OCI-LY1 (cell line): Measurements from ENCODE around the gene SEMA6C.
"Not testable (repeated sequence)": the region's sequence is repeated elsewhere in the genome, so short reads cannot be mapped to it uniquely, and the experiment has no call there.

Experiments used
- H2AFZ ChIP-seq: fragments of 200-600 bp; sonication (generic), shearing (Covaris generic); 2 replicates; pipeline ENCODE4 v1.6.0; 2014; ENCODE audit warnings: antibody characterized with exemption, mild to moderate bottlenecking, low read length
- H3F3A ChIP-seq: fragments of 200-600 bp; sonication (generic), shearing (Covaris generic); 2 replicates; pipeline ENCODE4 v1.6.0; 2014; ENCODE audit warnings: mild to moderate bottlenecking, antibody characterized with exemption, low read length, moderate library complexity; ENCODE audit not compliant: insufficient read depth
- H3K27ac ChIP-seq: fragments of 200-600 bp; sonication (generic); 2 replicates; pipeline ENCODE4 v1.5.1; 2014; ENCODE audit warnings: low read length, mixed run types, mild to moderate bottlenecking, low read depth; ENCODE audit not compliant: poor library complexity, severe bottlenecking
- H3K27me3 ChIP-seq: fragments of 200-600 bp; sonication (generic); 2 replicates; pipeline ENCODE4 v1.6.0; 2014; ENCODE audit warnings: antibody characterized with exemption, mild to moderate bottlenecking, low read length, moderate library complexity; ENCODE audit not compliant: insufficient read depth
- H3K36me3 ChIP-seq: fragments of 200-600 bp; sonication (generic); 2 replicates; pipeline ENCODE4 v1.6.1; 2014; ENCODE audit warnings: mild to moderate bottlenecking, antibody characterized with exemption, low read length, moderate library complexity, mixed read lengths; ENCODE audit not compliant: insufficient read depth
- H3K4me1 ChIP-seq: fragments of 200-600 bp; sonication (generic); 2 replicates; pipeline ENCODE4 v1.5.1; 2014; ENCODE audit warnings: mild to moderate bottlenecking, low read length, moderate library complexity; ENCODE audit not compliant: insufficient read depth, severe bottlenecking
- H3K4me2 ChIP-seq: fragments of 200-600 bp; sonication (generic), shearing (Covaris generic); 2 replicates; pipeline ENCODE4 v1.6.1; 2014; ENCODE audit warnings: low read length
- H3K4me3 ChIP-seq: fragments of 200-600 bp; sonication (generic); 2 replicates; pipeline ENCODE4 v1.5.1; 2014; ENCODE audit warnings: low read length, low read depth, mild to moderate bottlenecking, mixed read lengths; ENCODE audit not compliant: poor library complexity, severe bottlenecking
- H3K79me2 ChIP-seq: fragments of 200-600 bp; shearing (Covaris generic); 2 replicates; pipeline ENCODE4 v1.6.1; 2016; ENCODE audit warnings: mixed run types, low read length, mixed read lengths; ENCODE audit not compliant: insufficient read depth
- H3K9ac ChIP-seq: fragments of 200-600 bp; sonication (generic), shearing (Covaris generic); 2 replicates; pipeline ENCODE4 v1.6.1; 2014; ENCODE audit warnings: mild to moderate bottlenecking, low read length, mixed read lengths
- H3K9me2 ChIP-seq: fragments of 200-600 bp; sonication (generic), shearing (Covaris generic); 2 replicates; pipeline ENCODE4 v1.6.1; 2014; ENCODE audit warnings: low read depth, mild to moderate bottlenecking, low read length, mixed read lengths
- H3K9me3 ChIP-seq: fragments of 200-600 bp; shearing (Covaris generic); 2 replicates; pipeline ENCODE4 v1.6.1; 2014; ENCODE audit warnings: low read length, mixed read lengths
- H4K20me1 ChIP-seq: fragments of 200-600 bp; sonication (generic), shearing (Covaris generic); 2 replicates; pipeline ENCODE4 v1.6.0; 2016; ENCODE audit warnings: mild to moderate bottlenecking, low read length; ENCODE audit not compliant: insufficient read depth
- EZH2 ChIP-seq: fragments of 200-600 bp; sonication (generic), shearing (Covaris generic); IDR thresholded peaks from 2 replicates; pipeline ENCODE4 v1.8.0; 2017; ENCODE audit warnings: borderline replicate concordance, mixed run types, mild to moderate bottlenecking, antibody characterized with exemption, low read length, moderate library complexity, mixed read lengths
- TF ChIP-seq, protein P1 (sequence below): fragments of 200-600 bp; sonication (generic), shearing (Covaris generic); IDR thresholded peaks from 2 replicates; pipeline ENCODE4 v1.5.1; 2017; ENCODE audit warnings: mild to moderate bottlenecking, antibody characterized with exemption, low read length, moderate library complexity, mixed read lengths

Gene SEMA6C, protein sequence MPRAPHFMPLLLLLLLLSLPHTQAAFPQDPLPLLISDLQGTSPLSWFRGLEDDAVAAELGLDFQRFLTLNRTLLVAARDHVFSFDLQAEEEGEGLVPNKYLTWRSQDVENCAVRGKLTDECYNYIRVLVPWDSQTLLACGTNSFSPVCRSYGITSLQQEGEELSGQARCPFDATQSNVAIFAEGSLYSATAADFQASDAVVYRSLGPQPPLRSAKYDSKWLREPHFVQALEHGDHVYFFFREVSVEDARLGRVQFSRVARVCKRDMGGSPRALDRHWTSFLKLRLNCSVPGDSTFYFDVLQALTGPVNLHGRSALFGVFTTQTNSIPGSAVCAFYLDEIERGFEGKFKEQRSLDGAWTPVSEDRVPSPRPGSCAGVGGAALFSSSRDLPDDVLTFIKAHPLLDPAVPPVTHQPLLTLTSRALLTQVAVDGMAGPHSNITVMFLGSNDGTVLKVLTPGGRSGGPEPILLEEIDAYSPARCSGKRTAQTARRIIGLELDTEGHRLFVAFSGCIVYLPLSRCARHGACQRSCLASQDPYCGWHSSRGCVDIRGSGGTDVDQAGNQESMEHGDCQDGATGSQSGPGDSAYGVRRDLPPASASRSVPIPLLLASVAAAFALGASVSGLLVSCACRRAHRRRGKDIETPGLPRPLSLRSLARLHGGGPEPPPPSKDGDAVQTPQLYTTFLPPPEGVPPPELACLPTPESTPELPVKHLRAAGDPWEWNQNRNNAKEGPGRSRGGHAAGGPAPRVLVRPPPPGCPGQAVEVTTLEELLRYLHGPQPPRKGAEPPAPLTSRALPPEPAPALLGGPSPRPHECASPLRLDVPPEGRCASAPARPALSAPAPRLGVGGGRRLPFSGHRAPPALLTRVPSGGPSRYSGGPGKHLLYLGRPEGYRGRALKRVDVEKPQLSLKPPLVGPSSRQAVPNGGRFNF

DNA sequence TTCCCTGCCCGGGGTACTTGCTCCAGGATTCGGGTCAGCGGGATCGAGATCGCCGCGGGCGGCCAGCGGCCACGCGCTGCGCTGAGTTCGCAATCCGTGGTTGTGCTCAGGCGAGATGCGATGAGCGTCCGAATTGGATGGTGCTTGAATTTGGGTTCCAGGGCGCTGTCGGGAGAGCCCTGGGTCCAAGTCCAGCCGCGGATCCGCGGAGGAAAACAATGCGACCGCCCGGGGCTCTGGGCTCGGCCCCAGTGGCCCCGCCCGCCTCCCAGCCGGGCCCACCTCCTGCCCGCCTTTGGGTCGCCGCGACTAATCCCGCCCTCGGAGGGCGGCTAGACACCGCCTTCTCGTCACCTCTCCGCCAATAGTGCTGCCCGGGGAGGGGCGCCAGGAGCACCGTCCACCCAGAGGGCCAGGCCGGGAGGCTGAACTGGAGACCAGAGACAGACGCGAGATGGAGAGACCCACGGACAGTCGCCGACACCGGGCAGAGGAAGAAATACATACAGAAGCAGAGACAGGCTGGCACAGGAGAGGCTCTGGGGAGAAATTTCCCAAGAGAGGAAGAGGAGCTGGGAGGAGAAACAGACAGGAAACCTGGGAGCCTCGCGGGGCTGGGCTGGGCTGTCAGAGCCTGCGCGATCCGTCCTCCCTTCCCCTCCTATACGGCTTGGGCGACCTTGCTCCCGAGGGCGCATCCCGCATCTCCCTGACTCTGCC is at the start of gene SEMA6C:
Gene SEMA6C, minus strand, starts transcription at position 220 of the 720 bp plus-strand sequence. CDS start 4,010 bp downstream, outside the sequence.
- H3K9me3 ChIP-seq, result no peaks in the 10 kb centered on the region
- no peak within 1 kb of the TSS for H2AFZ ChIP-seq
- H3K4me2 ChIP-seq, result peak within 1 kb of the TSS; percentile 91
- H3K79me2 ChIP-seq, result no peaks in the 10 kb centered on the region
- peaks cover 32% of the 10 kb centered on the region for H3K4me1 ChIP-seq
- no peaks in the 10 kb centered on the region for H4K20me1 ChIP-seq
- TF ChIP-seq, protein P1, sequence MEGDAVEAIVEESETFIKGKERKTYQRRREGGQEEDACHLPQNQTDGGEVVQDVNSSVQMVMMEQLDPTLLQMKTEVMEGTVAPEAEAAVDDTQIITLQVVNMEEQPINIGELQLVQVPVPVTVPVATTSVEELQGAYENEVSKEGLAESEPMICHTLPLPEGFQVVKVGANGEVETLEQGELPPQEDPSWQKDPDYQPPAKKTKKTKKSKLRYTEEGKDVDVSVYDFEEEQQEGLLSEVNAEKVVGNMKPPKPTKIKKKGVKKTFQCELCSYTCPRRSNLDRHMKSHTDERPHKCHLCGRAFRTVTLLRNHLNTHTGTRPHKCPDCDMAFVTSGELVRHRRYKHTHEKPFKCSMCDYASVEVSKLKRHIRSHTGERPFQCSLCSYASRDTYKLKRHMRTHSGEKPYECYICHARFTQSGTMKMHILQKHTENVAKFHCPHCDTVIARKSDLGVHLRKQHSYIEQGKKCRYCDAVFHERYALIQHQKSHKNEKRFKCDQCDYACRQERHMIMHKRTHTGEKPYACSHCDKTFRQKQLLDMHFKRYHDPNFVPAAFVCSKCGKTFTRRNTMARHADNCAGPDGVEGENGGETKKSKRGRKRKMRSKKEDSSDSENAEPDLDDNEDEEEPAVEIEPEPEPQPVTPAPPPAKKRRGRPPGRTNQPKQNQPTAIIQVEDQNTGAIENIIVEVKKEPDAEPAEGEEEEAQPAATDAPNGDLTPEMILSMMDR, result no peak
- TF ChIP-seq EZH2, result no peak
- H3K27me3 ChIP-seq, result 0 out of 2 replicates have a peak, but pooled peaks cover 5% of the 10 kb centered on the region
- H3F3A ChIP-seq, result no peaks in the 10 kb centered on the region
- peak within 1 kb of the TSS; percentile 69 for H3K9ac ChIP-seq
- H3K4me3 ChIP-seq, result peak within 1 kb of the TSS; percentile 71
- no peaks in the 10 kb centered on the region for H3K9me2 ChIP-seq
- no peak within 1 kb of the TSS for H3K27ac ChIP-seq
- no peaks in the 10 kb centered on the region for H3K36me3 ChIP-seq

DNA sequence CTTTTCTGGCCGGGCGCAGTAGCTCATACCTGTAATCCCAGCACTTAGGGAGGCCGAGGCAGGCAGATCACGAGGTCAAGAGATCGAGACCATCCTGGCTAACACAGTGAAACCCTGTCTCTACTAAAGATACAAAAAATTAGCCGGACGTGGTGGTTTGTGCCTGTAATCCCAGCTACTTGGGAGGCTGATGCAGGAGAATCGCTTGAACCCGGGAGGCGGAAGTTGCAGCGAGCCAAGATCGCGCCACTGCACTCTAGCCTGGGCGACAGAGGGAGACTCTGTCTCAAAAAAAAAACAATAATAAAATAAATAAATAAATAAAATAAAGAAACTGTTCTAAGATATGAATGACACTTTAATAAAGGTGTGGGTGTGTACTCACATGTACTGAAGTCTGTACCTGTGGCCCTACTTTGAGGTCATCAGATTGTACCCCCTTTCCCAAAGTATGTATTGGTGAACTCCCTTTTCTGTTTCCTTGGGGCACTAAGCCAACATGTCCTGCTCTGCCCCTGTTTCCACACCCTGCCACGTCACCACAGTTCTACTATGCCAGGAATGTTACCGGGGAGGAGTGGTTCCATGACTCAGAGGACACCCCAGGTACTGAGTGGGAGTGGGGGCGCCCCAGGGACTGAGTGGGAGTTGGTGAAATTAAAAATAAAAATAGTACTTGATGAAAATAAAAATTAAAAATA is 48.6 kb upstream of the SEMA6C start:
- not testable (repeated sequence) for H3K27me3 ChIP-seq, H3K36me3 ChIP-seq, H3K27ac ChIP-seq, H3K4me3 ChIP-seq, H3K9me3 ChIP-seq, H3K9ac ChIP-seq, H2AFZ ChIP-seq, H3F3A ChIP-seq, H4K20me1 ChIP-seq, H3K9me2 ChIP-seq
- peaks cover 15% of the 10 kb centered on the region for H3K79me2 ChIP-seq
- peaks cover 31% of the 10 kb centered on the region for H3K4me1 ChIP-seq
- peak overlapping the region; percentile 36; the same call in 1 of the 2 replicates for H3K4me2 ChIP-seq

DNA sequence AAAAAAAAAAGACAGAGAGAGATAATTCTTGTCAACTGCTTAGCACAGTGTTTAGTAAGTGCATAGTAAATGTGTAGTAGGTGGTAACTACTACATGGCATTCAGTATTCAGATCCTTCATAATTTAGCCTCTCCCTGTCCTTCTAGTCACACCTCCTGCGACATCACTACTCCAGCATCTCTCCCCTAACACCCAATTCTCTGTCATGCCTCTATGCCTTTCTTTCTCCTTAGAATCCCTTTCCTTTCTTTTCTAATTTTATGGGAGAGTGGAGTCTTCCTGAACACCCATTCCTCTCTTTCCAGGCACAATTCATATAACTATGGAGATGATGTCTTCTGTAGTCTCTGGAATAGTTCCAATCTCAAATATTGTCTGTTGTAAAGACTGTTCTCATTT is 47.4 kb upstream of the SEMA6C start:
- TF ChIP-seq, protein P1, result no peak
- TF ChIP-seq EZH2, result no peak
- Histone ChIP-seq H3F3A (peaks cover 8% of the 10 kb centered on the region; the same call in 1 of the 2 replicates), H3K36me3 (no peaks in the 10 kb centered on the region), H3K79me2 (peaks cover 10% of the 10 kb centered on the region), H2AFZ (no peak overlapping the region), H4K20me1 (no peaks in the 10 kb centered on the region), H3K27ac (no peak overlapping the region), H3K9ac (no peak overlapping the region), H3K4me3 (no peak overlapping the region), H3K4me1 (peaks cover 29% of the 10 kb centered on the region), H3K9me3 (no peaks in the 10 kb centered on the region), H3K9me2 (no peaks in the 10 kb centered on the region), H3K27me3 (no peaks in the 10 kb centered on the region; the same call in 1 of the 2 replicates), H3K4me2 (no peak overlapping the region)
